GM23248 (cell line): ENCODE data around the gene AMOTL1.

Experiments
- EZH2 ChIP-seq: fragments of 200-600 bp; sonication (generic); IDR thresholded peaks from 2 replicates; pipeline ENCODE4 v1.6.1; 2018; ENCODE audit warnings: antibody characterized with exemption, mild to moderate bottlenecking; ENCODE audit not compliant: insufficient read depth, poor library complexity, severe bottlenecking
- EZH2phosphoT487 ChIP-seq: fragments of 200-600 bp; sonication (generic); IDR thresholded peaks from 2 replicates; pipeline ENCODE4 v1.6.1; 2018; ENCODE audit warnings: antibody characterized with exemption, moderate library complexity, mild to moderate bottlenecking, low read depth; ENCODE audit not compliant: insufficient read depth

DNA sequence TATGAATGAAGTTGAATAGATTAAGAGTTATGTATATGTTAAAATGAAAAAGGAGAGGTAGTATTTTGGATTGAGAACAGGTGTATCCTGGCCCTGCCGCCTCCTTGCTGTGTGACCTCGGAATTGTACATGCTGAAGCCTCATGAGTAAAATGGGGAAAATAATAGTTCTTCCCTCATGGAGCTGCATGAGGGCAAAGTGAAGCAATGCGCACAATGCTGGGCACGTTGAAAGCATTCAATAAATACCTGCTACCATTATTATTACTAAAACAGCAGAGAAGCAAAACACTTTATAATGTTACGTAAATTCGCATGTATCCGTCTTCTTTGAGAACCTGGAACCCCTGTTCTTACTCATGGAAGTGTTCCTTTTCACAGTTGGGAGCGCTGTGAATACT lies 5.7 kb downstream of the AMOTL1 start:
- TF ChIP-seq EZH2 (no peak), EZH2phosphoT487 (no peak)
